H9 (cell line): ENCODE results near the gene PLEKHM1. TPM values are rescaled to one million over a fixed set of nuclear protein-coding genes. Genes with fewer than 3 reads are reported as not detected.
"Not testable (repeated sequence)": the region's sequence is repeated elsewhere in the genome, so short reads cannot be mapped to it uniquely, and the experiment has no call there.

Source experiments
- DNase-seq: peaks from one replicate; pipeline ENCODE4 v3.0.0-alpha.2; 2017
- H2AFZ ChIP-seq: one replicate; pipeline ENCODE4 v1.6.1; 2013; ENCODE audit warnings: mild to moderate bottlenecking, low read length, control low read depth, moderate library complexity
- H2AK5ac ChIP-seq: 2 replicates; pipeline ENCODE4 v1.6.1; 2013; ENCODE audit warnings: low read length, control low read depth, mixed read lengths; ENCODE audit not compliant: insufficient read length
- H2BK120ac ChIP-seq: one replicate; pipeline ENCODE4 v1.6.1; 2013; ENCODE audit warnings: low read depth, mild to moderate bottlenecking, low read length, control low read depth, inconsistent platforms; ENCODE audit not compliant: poor library complexity, severe bottlenecking
- H2BK12ac ChIP-seq: 2 replicates; pipeline ENCODE4 v1.6.1; 2013; ENCODE audit warnings: low read length, control low read depth, mixed read lengths, low read depth; ENCODE audit not compliant: insufficient read length
- H2BK15ac ChIP-seq: 2 replicates; pipeline ENCODE4 v1.6.1; 2013; ENCODE audit warnings: low read depth, low read length, control low read depth
- H2BK20ac ChIP-seq: one replicate; pipeline ENCODE4 v1.6.1; 2013; ENCODE audit warnings: low read depth, mild to moderate bottlenecking, low read length, control low read depth, inconsistent platforms; ENCODE audit not compliant: poor library complexity, severe bottlenecking
- H2BK5ac ChIP-seq: 2 replicates; pipeline ENCODE4 v1.6.1; 2013; ENCODE audit warnings: low read length, control low read depth, mixed read lengths; ENCODE audit not compliant: insufficient read length
- H3K14ac ChIP-seq: 2 replicates; pipeline ENCODE4 v1.6.1; 2013; ENCODE audit warnings: low read length, control low read depth; ENCODE audit not compliant: insufficient read depth
- H3K18ac ChIP-seq: 2 replicates; pipeline ENCODE4 v1.6.1; 2013; ENCODE audit warnings: low read depth, mild to moderate bottlenecking, mixed read lengths, low read length, control low read depth; ENCODE audit not compliant: insufficient read length
- H3K23ac ChIP-seq: 2 replicates; pipeline ENCODE4 v1.6.1; 2013; ENCODE audit warnings: low read length, control low read depth, mixed read lengths, low read depth; ENCODE audit not compliant: insufficient read length
- H3K23me2 ChIP-seq: 2 replicates; pipeline ENCODE4 v1.6.1; 2013; ENCODE audit warnings: low read depth, mild to moderate bottlenecking, mixed read lengths, low read length, control low read depth; ENCODE audit not compliant: insufficient read length, poor library complexity, severe bottlenecking
- H3K27ac ChIP-seq: 2 replicates; pipeline ENCODE4 v1.5.1; 2013; ENCODE audit warnings: low read length, control low read depth, mixed read lengths, low read depth; ENCODE audit not compliant: insufficient read length
- H3K27me3 ChIP-seq: 2 replicates; pipeline ENCODE4 v1.6.1; 2013; ENCODE audit warnings: low read length, control low read depth, inconsistent platforms; ENCODE audit not compliant: insufficient read depth
- H3K4ac ChIP-seq: 2 replicates; pipeline ENCODE4 v1.6.1; 2013; ENCODE audit warnings: low read depth, mild to moderate bottlenecking, control low read depth, inconsistent platforms, low read length, moderate library complexity
- H3K4me1 ChIP-seq: 2 replicates; pipeline ENCODE4 v1.6.1; 2013; ENCODE audit warnings: low read length, control low read depth, inconsistent platforms; ENCODE audit not compliant: insufficient read depth
- H3K4me2 ChIP-seq: 2 replicates; pipeline ENCODE4 v1.6.1; 2013; ENCODE audit warnings: low read length, control low read depth, mixed read lengths; ENCODE audit not compliant: insufficient read length, insufficient read depth
- H3K56ac ChIP-seq: 2 replicates; pipeline ENCODE4 v1.6.1; 2013; ENCODE audit warnings: low read depth, mild to moderate bottlenecking, mixed read lengths, low read length, control low read depth; ENCODE audit not compliant: insufficient read length
- H3K79me1 ChIP-seq: 2 replicates; pipeline ENCODE4 v1.6.1; 2013; ENCODE audit warnings: low read depth, mild to moderate bottlenecking, moderate library complexity, low read length, control low read depth, inconsistent platforms; ENCODE audit not compliant: insufficient read depth, poor library complexity, severe bottlenecking
- H3K79me2 ChIP-seq: 2 replicates; pipeline ENCODE4 v1.6.1; 2013; ENCODE audit warnings: low read length, control low read depth, inconsistent platforms; ENCODE audit not compliant: insufficient read depth
- H3K9ac ChIP-seq: 2 replicates; pipeline ENCODE4 v1.6.1; 2013; ENCODE audit warnings: low read length, control low read depth, mixed read lengths; ENCODE audit not compliant: insufficient read length; ENCODE audit errors: extremely low read depth
- H3K9me3 ChIP-seq: one replicate; pipeline ENCODE4 v1.6.1; 2013; ENCODE audit warnings: low read depth, low read length, inconsistent platforms; ENCODE audit not compliant: control insufficient read depth
- H3T11ph ChIP-seq: one replicate; pipeline ENCODE4 v1.6.1; 2013; ENCODE audit warnings: mild to moderate bottlenecking, low read length, control low read depth, inconsistent platforms
- H4K20me1 ChIP-seq: one replicate; pipeline ENCODE4 v1.6.1; 2013; ENCODE audit not compliant: control insufficient read depth, insufficient read length, insufficient read depth
- H4K5ac ChIP-seq: 2 replicates; pipeline ENCODE4 v1.6.1; 2013; ENCODE audit warnings: low read depth, mild to moderate bottlenecking, mixed read lengths, low read length, control low read depth; ENCODE audit not compliant: insufficient read length
- H4K8ac ChIP-seq: replicated peaks from 2 replicates; pipeline ENCODE4 v1.6.1; 2013; ENCODE audit warnings: low read length, control low read depth, mixed read lengths, low read depth; ENCODE audit not compliant: insufficient read length
- H4K91ac ChIP-seq: 2 replicates; pipeline ENCODE4 v1.6.1; 2013; ENCODE audit warnings: low read depth, mild to moderate bottlenecking, moderate library complexity, mixed read lengths, low read length, control low read depth; ENCODE audit not compliant: insufficient read length
- H3K27ac Mint-ChIP-seq, 3 experiments: 2 replicates in 2 of 3; 3 replicates in 1 of 3; pipeline ENCODE4 v1.8.0; 2020 to 2021; ENCODE audit warnings: mixed read lengths in 3 of 3, mild to moderate bottlenecking in 1 of 3, moderate library complexity in 1 of 3
- H3K27me3 Mint-ChIP-seq: 2 replicates; pipeline ENCODE4 v1.8.0; 2021; ENCODE audit warnings: low read depth, mild to moderate bottlenecking, moderate library complexity, mixed read lengths
- H3K36me3 Mint-ChIP-seq, 3 experiments: 2 replicates in 2 of 3; 3 replicates in 1 of 3; pipeline ENCODE4 v1.8.0; 2020 to 2021; ENCODE audit warnings: low read depth in 3 of 3, mixed read lengths in 3 of 3; ENCODE audit not compliant: insufficient read depth in 1 of 3
- H3K4me1 Mint-ChIP-seq, 2 experiments: 2 replicates each; pipeline ENCODE4 v1.8.0; 2020; ENCODE audit warnings: mixed read lengths in 2 of 2
- H3K4me3 Mint-ChIP-seq, 2 experiments: 2 replicates in 1 of 2; 3 replicates in 1 of 2; pipeline ENCODE4 v1.8.0; 2020 to 2021; ENCODE audit warnings: mild to moderate bottlenecking in 2 of 2, mixed read lengths in 2 of 2, moderate library complexity in 1 of 2
- H3K9me3 Mint-ChIP-seq, 2 experiments: 2 replicates in 1 of 2; 3 replicates in 1 of 2; pipeline ENCODE4 v1.8.0; 2020; ENCODE audit warnings: mild to moderate bottlenecking in 2 of 2, mixed read lengths in 2 of 2, moderate library complexity in 1 of 2
- WGBS: extraction: QIAGEN DNeasy Blood & Tissue Kit; methylation state at CpG from one replicate; pipeline ENCODE4 v1.1.7; 2013; ENCODE audit warnings: missing lambda C conversion rate, low lambda C conversion rate, mixed read lengths; ENCODE audit not compliant: insufficient read length; ENCODE audit errors: extremely low coverage; 5-methylcytosine and 5-hydroxymethylcytosine counted together
- total RNA-seq: library from RNA; stranded (reverse); gene quantifications from 2 replicates; pipeline ENCODE4 v1.2.1, GENCODE V29; 2021

Gene PLEKHM1
- total RNA-seq, 1 experiment from 2014 or later: 20.7 TPM

GRCh38 chr17:45494556-45494955 lies 4.0 kb upstream of the PLEKHM1 start:
- not testable (repeated sequence) for H4K91ac ChIP-seq, H3K27me3 Mint-ChIP-seq, H3K79me2 ChIP-seq, H2BK120ac ChIP-seq, H3T11ph ChIP-seq, H3K56ac ChIP-seq, H3K9me3 Mint-ChIP-seq, H3K4ac ChIP-seq, H3K27ac ChIP-seq, H3K14ac ChIP-seq, H3K23ac ChIP-seq, H2BK15ac ChIP-seq, H2AFZ ChIP-seq, H3K9ac ChIP-seq, H2AK5ac ChIP-seq, H3K4me1 ChIP-seq, DNase-seq, H4K20me1 ChIP-seq, H3K79me1 ChIP-seq, H3K4me3 Mint-ChIP-seq, H2BK12ac ChIP-seq, H3K27me3 ChIP-seq, H3K23me2 ChIP-seq, H4K8ac ChIP-seq, H2BK5ac ChIP-seq, H3K36me3 Mint-ChIP-seq, H3K4me2 ChIP-seq, H3K18ac ChIP-seq, H4K5ac ChIP-seq, H3K27ac Mint-ChIP-seq, H3K4me1 Mint-ChIP-seq, H3K9me3 ChIP-seq, H2BK20ac ChIP-seq
- no CpG with 5 or more reads among the region's 5 CpGs for WGBS

DNA sequence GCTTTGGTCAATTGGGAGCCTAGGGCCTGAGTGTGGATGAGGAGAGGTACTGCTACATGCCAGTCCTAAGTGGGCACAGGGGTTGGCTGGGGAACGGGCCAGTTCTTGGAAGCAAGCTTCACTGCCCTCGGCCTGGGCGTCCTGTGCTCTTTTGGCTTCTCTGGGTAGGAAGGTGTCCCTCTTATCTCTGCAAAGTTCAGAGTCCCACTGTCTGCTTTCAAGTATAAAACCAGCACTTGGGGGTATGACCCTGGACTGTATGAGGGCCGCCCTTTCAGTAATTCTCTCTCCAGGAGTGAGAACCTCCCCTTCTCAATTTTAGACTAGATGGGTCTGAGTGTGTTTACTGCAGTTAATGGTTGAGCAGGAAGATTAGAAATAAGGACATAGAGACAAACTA lies 1.6 kb upstream of the PLEKHM1 start:
- not testable (repeated sequence) for H3K79me1 ChIP-seq, H3K4me3 Mint-ChIP-seq, H3K27me3 Mint-ChIP-seq, H3K9me3 ChIP-seq, H2BK12ac ChIP-seq, H4K20me1 ChIP-seq, H3K56ac ChIP-seq, H2AFZ ChIP-seq, H3K27ac Mint-ChIP-seq, H3K23ac ChIP-seq, H4K8ac ChIP-seq, H3K4me2 ChIP-seq, H3K23me2 ChIP-seq, H3K9me3 Mint-ChIP-seq, H3K18ac ChIP-seq, H3K79me2 ChIP-seq, DNase-seq, H3K27me3 ChIP-seq, H4K91ac ChIP-seq, H2AK5ac ChIP-seq, H2BK20ac ChIP-seq, H3K27ac ChIP-seq, H3T11ph ChIP-seq, H2BK15ac ChIP-seq, H2BK5ac ChIP-seq, H3K4me1 ChIP-seq, H3K9ac ChIP-seq, H4K5ac ChIP-seq, H2BK120ac ChIP-seq, H3K36me3 Mint-ChIP-seq, H3K4ac ChIP-seq, H3K4me1 Mint-ChIP-seq, H3K14ac ChIP-seq
- WGBS: no CpG with 5 or more reads among the region's 4 CpGs
